Measurements from ENCODE around the gene AP2S1.
A peak's percentile ranks its signal among the peaks of the same experiment; 100 is the strongest.
"Not testable (repeated sequence)": the region's sequence is repeated elsewhere in the genome, so short reads cannot be mapped to it uniquely, and the experiment has no call there.

The AP2S1 gene

GRCh38 chr19:46815833-46816627 is 34.6 kb downstream of the AP2S1 start:
- Mint-ChIP-seq H3K4me1 (peaks cover 13% of the 10 kb centered on the region), H3K27me3 (no peaks in the 10 kb centered on the region), H3K36me3 (no peaks in the 10 kb centered on the region), H3K4me3 (no peak overlapping the region), H3K27ac (no peak overlapping the region), H3K9me3 (no peaks in the 10 kb centered on the region)
- no peak for ATAC-seq (ENCODE audit: low read depth)
- DNase-seq (ENCODE audit: low spot score in 2 of 2) = no peak

GRCh38 chr19:46813839-46814358 is 36.7 kb downstream of the AP2S1 start:
- H3K9me3 Mint-ChIP-seq = no peaks in the 10 kb centered on the region
- peaks cover 4% of the 10 kb centered on the region for H3K4me1 Mint-ChIP-seq
- no peak overlapping the region for H3K27ac Mint-ChIP-seq
- no peaks in the 10 kb centered on the region for H3K27me3 Mint-ChIP-seq
- DNase-seq (ENCODE audit: low spot score in 2 of 2) (no peak), ATAC-seq (ENCODE audit: low read depth) (no peak)
- H3K36me3 Mint-ChIP-seq = no peaks in the 10 kb centered on the region
- no peak overlapping the region for H3K4me3 Mint-ChIP-seq

GRCh38 chr19:46812977-46813838 is 37.4 kb downstream of the AP2S1 start:
- H3K27me3 Mint-ChIP-seq = no peaks in the 10 kb centered on the region
- no peaks in the 10 kb centered on the region for H3K36me3 Mint-ChIP-seq
- peaks cover 4% of the 10 kb centered on the region for H3K4me1 Mint-ChIP-seq
- H3K27ac Mint-ChIP-seq = no peak overlapping the region
- no peak for ATAC-seq (ENCODE audit: low read depth)
- H3K9me3 Mint-ChIP-seq = no peaks in the 10 kb centered on the region
- no peak for DNase-seq (ENCODE audit: low spot score in 2 of 2)
- no peak overlapping the region for H3K4me3 Mint-ChIP-seq

- Mint-ChIP-seq H3K4me1 (peaks cover 4% of the 10 kb centered on the region), H3K36me3 (no peaks in the 10 kb centered on the region), H3K4me3 (no peak overlapping the region), H3K27me3 (no peaks in the 10 kb centered on the region), H3K27ac (no peak overlapping the region), H3K9me3 (no peaks in the 10 kb centered on the region)
- DNase-seq (ENCODE audit: low spot score in 2 of 2) (no peak), ATAC-seq (ENCODE audit: low read depth) (peak; percentile 80)
These were observed 40.9 kb downstream of the AP2S1 start for GRCh38 chr19:46809534-46810272.

GRCh38 chr19:46806656-46807055 is 44.0 kb downstream of the AP2S1 start:
- Mint-ChIP-seq H3K9me3 (no peaks in the 10 kb centered on the region), H3K4me1 (peaks cover 3% of the 10 kb centered on the region), H3K4me3 (no peak overlapping the region), H3K36me3 (no peaks in the 10 kb centered on the region), H3K27ac (no peak overlapping the region), H3K27me3 (no peaks in the 10 kb centered on the region)
- DNase-seq (ENCODE audit: low spot score in 2 of 2) (no peak), ATAC-seq (ENCODE audit: low read depth) (no peak)

- not testable (repeated sequence) for H3K36me3 Mint-ChIP-seq; H3K27me3 Mint-ChIP-seq; DNase-seq (ENCODE audit: low spot score in 2 of 2); ATAC-seq (ENCODE audit: low read depth); H3K4me1 Mint-ChIP-seq; H3K27ac Mint-ChIP-seq; H3K9me3 Mint-ChIP-seq; H3K4me3 Mint-ChIP-seq
These were observed 46.2 kb downstream of the AP2S1 start for GRCh38 chr19:46804432-46804831.

- peak; percentile 42 for ATAC-seq (ENCODE audit: low read depth)
- Mint-ChIP-seq H3K27me3 (no peaks in the 10 kb centered on the region), H3K4me1 (no peaks in the 10 kb centered on the region), H3K9me3 (no peaks in the 10 kb centered on the region), H3K4me3 (no peak overlapping the region), H3K27ac (no peak overlapping the region), H3K36me3 (no peaks in the 10 kb centered on the region)
- DNase-seq (ENCODE audit: low spot score in 2 of 2) = no peak
These were observed 47.1 kb downstream of the AP2S1 start for GRCh38 chr19:46803555-46803954.

- Mint-ChIP-seq H3K4me1 (no peaks in the 10 kb centered on the region), H3K27ac (no peak overlapping the region), H3K36me3 (no peaks in the 10 kb centered on the region), H3K4me3 (no peak overlapping the region), H3K9me3 (no peaks in the 10 kb centered on the region), H3K27me3 (no peaks in the 10 kb centered on the region)
- no peak for DNase-seq (ENCODE audit: low spot score in 2 of 2)
- no peak for ATAC-seq (ENCODE audit: low read depth)
These were observed 48.5 kb downstream of the AP2S1 start for GRCh38 chr19:46802152-46802551.

GRCh38 chr19:46798713-46799112 is 51.9 kb downstream of the AP2S1 start:
- Mint-ChIP-seq H3K36me3 (no peaks in the 10 kb centered on the region), H3K27ac (no peak overlapping the region), H3K4me1 (no peaks in the 10 kb centered on the region), H3K4me3 (no peak overlapping the region), H3K27me3 (no peaks in the 10 kb centered on the region), H3K9me3 (no peaks in the 10 kb centered on the region)
- ATAC-seq (ENCODE audit: low read depth) = no peak
- DNase-seq (ENCODE audit: low spot score in 2 of 2) = no peak

- Mint-ChIP-seq H3K27me3 (no peaks in the 10 kb centered on the region), H3K4me1 (no peaks in the 10 kb centered on the region), H3K9me3 (no peaks in the 10 kb centered on the region), H3K27ac (no peak overlapping the region), H3K36me3 (no peaks in the 10 kb centered on the region), H3K4me3 (no peak overlapping the region)
- ATAC-seq (ENCODE audit: low read depth) = no peak
- DNase-seq (ENCODE audit: low spot score in 2 of 2) = no peak
These were observed 52.8 kb downstream of the AP2S1 start for GRCh38 chr19:46797881-46798280.

- no peak overlapping the region for H3K27ac Mint-ChIP-seq
- H3K36me3 Mint-ChIP-seq = no peaks in the 10 kb centered on the region
- no peak for ATAC-seq (ENCODE audit: low read depth)
- peaks cover 6% of the 10 kb centered on the region for H3K4me1 Mint-ChIP-seq
- H3K4me3 Mint-ChIP-seq = no peak overlapping the region
- H3K27me3 Mint-ChIP-seq = no peaks in the 10 kb centered on the region
- DNase-seq (ENCODE audit: low spot score in 2 of 2) = no peak
- no peaks in the 10 kb centered on the region for H3K9me3 Mint-ChIP-seq
These were observed 58.7 kb downstream of the AP2S1 start for GRCh38 chr19:46791944-46792343.

- Mint-ChIP-seq H3K9me3 (no peaks in the 10 kb centered on the region), H3K4me3 (no peak overlapping the region), H3K4me1 (peaks cover 26% of the 10 kb centered on the region), H3K36me3 (no peaks in the 10 kb centered on the region), H3K27ac (no peak overlapping the region), H3K27me3 (no peaks in the 10 kb centered on the region)
- ATAC-seq (ENCODE audit: low read depth) (no peak), DNase-seq (ENCODE audit: low spot score in 2 of 2) (no peak)
These were observed 61.3 kb downstream of the AP2S1 start for GRCh38 chr19:46789371-46789770.

GRCh38 chr19:46788968-46789338 is 61.7 kb downstream of the AP2S1 start:
- no peaks in the 10 kb centered on the region for H3K36me3 Mint-ChIP-seq
- peak overlapping the region; percentile 95 for H3K4me3 Mint-ChIP-seq
- H3K9me3 Mint-ChIP-seq = no peaks in the 10 kb centered on the region
- DNase-seq (ENCODE audit: low spot score in 2 of 2) (no peak), ATAC-seq (ENCODE audit: low read depth) (no peak)
- no peak overlapping the region for H3K27ac Mint-ChIP-seq
- peaks cover 30% of the 10 kb centered on the region for H3K4me1 Mint-ChIP-seq
- H3K27me3 Mint-ChIP-seq = no peaks in the 10 kb centered on the region

All from memory B cell (primary cell).